Aorta (tissue), 5 donors: ENCODE results near the gene CLPTM1. TPM values are rescaled to one million over a fixed set of nuclear protein-coding genes. Genes with fewer than 3 reads are reported as not detected.
"Not testable (repeated sequence)": the region's sequence is repeated elsewhere in the genome, so short reads cannot be mapped to it uniquely, and the experiment has no call there.

Source experiments
- ATAC-seq: fragments of 200-7000 bp; cut with Tn5 transposase; one replicate; pipeline ENCODE4 v1.9.1; 2022; ENCODE audit warnings: moderate library complexity; ENCODE audit not compliant: low FRiP score
- DNase-seq, 2 donors: peaks; one replicate each; pipeline ENCODE4 v3.0.0-alpha.2; 2020
- H3K27ac ChIP-seq, 2 donors: one replicate each; pipeline ENCODE4 v1.5.1; 2013; ENCODE audit warnings: low read length in 2 of 2, mild to moderate bottlenecking in 2 of 2, moderate library complexity in 2 of 2, control low read depth in 1 of 2, inconsistent platforms in 1 of 2, low read depth in 1 of 2
- H3K27me3 ChIP-seq, 2 donors: one replicate each; pipeline ENCODE4 v1.6.1; 2013; ENCODE audit warnings: control low read depth in 1 of 2, low read length in 1 of 2, mild to moderate bottlenecking in 1 of 2, moderate library complexity in 1 of 2; ENCODE audit not compliant: insufficient read depth in 2 of 2, control insufficient read depth in 1 of 2
- H3K36me3 ChIP-seq, 2 donors: one replicate each; pipeline ENCODE4 v1.6.1; 2013; ENCODE audit warnings: control low read depth in 1 of 2, low read length in 1 of 2, mild to moderate bottlenecking in 1 of 2; ENCODE audit not compliant: insufficient read depth in 2 of 2, control insufficient read depth in 1 of 2
- H3K4me1 ChIP-seq, 2 donors: one replicate each; pipeline ENCODE4 v1.6.1; 2013; ENCODE audit warnings: low read length in 2 of 2, control low read depth in 1 of 2, mild to moderate bottlenecking in 1 of 2, moderate library complexity in 1 of 2; ENCODE audit not compliant: insufficient read depth in 2 of 2, control insufficient read depth in 1 of 2
- H3K4me3 ChIP-seq, 2 donors: one replicate each; pipeline ENCODE4 v1.5.1; 2013; ENCODE audit warnings: low read length in 2 of 2, control low read depth in 1 of 2, mild to moderate bottlenecking in 1 of 2
- H3K9me3 ChIP-seq: one replicate; pipeline ENCODE4 v1.6.1; 2013; ENCODE audit warnings: mild to moderate bottlenecking, low read length; ENCODE audit not compliant: control insufficient read depth
- WGBS, 2 donors: extraction: QIAGEN DNeasy Blood & Tissue Kit; methylation state at CpG; one replicate each; pipeline ENCODE4 v1.1.7; 2013; 5-methylcytosine and 5-hydroxymethylcytosine counted together
- intact Hi-C, 2 donors: fragments of 100-400 bp; cut with DNase I; formaldehyde crosslinking; loops; one replicate each; pipeline versions ENCODE4 v1.14.2 to v1.15.0; 2022
- polyA plus RNA-seq, 2 donors: library from polyadenylated mRNA; stranded (reverse); fragments of 200-250 nt; gene quantifications; one replicate each; pipeline ENCODE4 v1.2.3, GENCODE V29; 2013
- total RNA-seq, 2 donors: library from RNA; stranded (reverse); fragmentation: NEBNext Ultra II Directional; extraction: Animal tissue kit (Norgen Biotek cat#: 25700); gene quantifications; one replicate each; pipeline ENCODE4 v1.2.1, GENCODE V29; 2021
- donor health status: healthy with polysubstance abuse.
- donor health status: Bipolar disorder and iron deficiency.
- donor health status: DM: no; HTN: no; CAD: no.
- donor health status: DM: no; HTN: no; CAD: no.
- donor health status: DM: yes; HTN: yes; CAD: no.

The CLPTM1 gene
- total and polyA plus RNA-seq, 4 donors: 25.7 to 81.4 (median 71.5) TPM

GRCh38 chr19:44912854-44913253 is 42.3 kb upstream of the CLPTM1 start:
- Histone ChIP-seq H3K9me3 (no peaks in the 10 kb centered on the region), H3K27ac (no peak overlapping the region), H3K4me1 (no peaks in the 10 kb centered on the region), H3K27me3 (no peaks in the 10 kb centered on the region), H3K4me3 (no peak overlapping the region), H3K36me3 (no peaks in the 10 kb centered on the region)
- DNase-seq (peak in 1 of 2 donors; percentile 81), ATAC-seq (no peak)
- 40 to 46% methylated on average over 6 of the region's 6 CpGs for WGBS, 2 donors
- intact Hi-C loops: no loop called here

GRCh38 chr19:44913512-44914432 is 41.4 kb upstream of the CLPTM1 start:
- H3K4me1 ChIP-seq, H3K27ac ChIP-seq, H3K36me3 ChIP-seq, H3K4me3 ChIP-seq, ATAC-seq, DNase-seq, H3K9me3 ChIP-seq, intact Hi-C loops, H3K27me3 ChIP-seq: not testable (repeated sequence)
- WGBS, 2 donors: 68 to 69% methylated on average over 22 to 23 of the region's 23 CpGs

- H3K4me1 ChIP-seq, H3K27ac ChIP-seq, H3K9me3 ChIP-seq, H3K27me3 ChIP-seq, intact Hi-C loops, H3K36me3 ChIP-seq: not testable (repeated sequence)
- ATAC-seq: peak; percentile 93
- WGBS, 2 donors: 9 to 10% methylated on average over 21 to 28 of the region's 28 CpGs
- H3K4me3 ChIP-seq: peak within 1 kb of the TSS; percentile 27 to 41
- DNase-seq: peak; percentile 89 to 94
Measured at GRCh38 chr19:44914433-44915206, 40.6 kb upstream of the CLPTM1 start, which contains the start of gene APOC1. APOC1 (plus strand) TSS chr19:44914608; CDS start chr19:44914892, 284 bp downstream.

GRCh38 chr19:44924243-44924725 is 30.9 kb upstream of the CLPTM1 start:
- Histone ChIP-seq H3K27me3 (no peaks in the 10 kb centered on the region), H3K27ac (no peak overlapping the region), H3K9me3 (no peaks in the 10 kb centered on the region), H3K36me3 (no peaks in the 10 kb centered on the region), H3K4me3 (no peak overlapping the region), H3K4me1 (no peaks in the 10 kb centered on the region)
- intact Hi-C loops: no loop called here
- ATAC-seq (no peak), DNase-seq (no peak)
- 85 to 87% methylated on average over 8 of the region's 8 CpGs for WGBS, 2 donors

GRCh38 chr19:44925114-44925891 is 29.9 kb upstream of the CLPTM1 start:
- H3K9me3 ChIP-seq: no peaks in the 10 kb centered on the region
- H3K36me3 ChIP-seq: no peaks in the 10 kb centered on the region
- H3K27ac ChIP-seq: no peak overlapping the region
- ATAC-seq (peak; percentile 87), DNase-seq (peak; percentile 84 to 90)
- H3K4me1 ChIP-seq: no peaks in the 10 kb centered on the region
- intact Hi-C loops: no loop called here
- 36 to 47% methylated on average over 7 to 8 of the region's 8 CpGs for WGBS, 2 donors
- H3K27me3 ChIP-seq: no peaks in the 10 kb centered on the region
- H3K4me3 ChIP-seq: no peak overlapping the region

- H3K9me3 ChIP-seq, H3K27me3 ChIP-seq, H3K36me3 ChIP-seq, H3K4me3 ChIP-seq, H3K4me1 ChIP-seq, H3K27ac ChIP-seq, DNase-seq, intact Hi-C loops: not testable (repeated sequence)
- ATAC-seq: peak; percentile 5
- WGBS, 2 donors: 40 to 63% methylated on average over 9 to 18 of the region's 19 CpGs
Measured at GRCh38 chr19:44926245-44927077, 28.7 kb upstream of the CLPTM1 start.

- Histone ChIP-seq H3K4me1 (no peaks in the 10 kb centered on the region), H3K9me3 (no peaks in the 10 kb centered on the region), H3K36me3 (no peaks in the 10 kb centered on the region), H3K27me3 (no peaks in the 10 kb centered on the region), H3K27ac (no peak overlapping the region), H3K4me3 (no peak overlapping the region)
- intact Hi-C loops: no loop called here
- ATAC-seq (no peak), DNase-seq (no peak)
- 32 to 33% methylated on average over 5 of the region's 5 CpGs for WGBS, 2 donors
Measured at GRCh38 chr19:44927746-44928145, 27.4 kb upstream of the CLPTM1 start.
